Epithelial cell of proximal tubule (primary cell): ENCODE measurements around the gene GNG2. TPM values are rescaled to one million over a fixed set of nuclear protein-coding genes. Genes with fewer than 3 reads are reported as not detected.

Experiments used
- DNase-seq: peaks from one replicate; pipeline ENCODE4 v3.0.0-alpha.2; 2011; ENCODE audit warnings: low read depth
- H3K4me3 ChIP-seq: 2 replicates; pipeline ENCODE4 v1.5.1; 2011; ENCODE audit warnings: low read depth, mild to moderate bottlenecking, low read length
- total RNA-seq: library from RNA; depleted of rRNA; stranded (reverse); fragments of >200 nt; gene quantifications from 2 replicates; pipeline ENCODE4 v1.2.3, GENCODE V29; 2015
- TF ChIP-seq, protein P1 (sequence below): conservative IDR thresholded peaks from 2 replicates; pipeline ENCODE4 v1.5.1; 2012; ENCODE audit warnings: low read depth, mild to moderate bottlenecking, low read length

GNG2 gene
- total RNA-seq, 1 donor from 2014 or later, result 2.5 TPM

DNA sequence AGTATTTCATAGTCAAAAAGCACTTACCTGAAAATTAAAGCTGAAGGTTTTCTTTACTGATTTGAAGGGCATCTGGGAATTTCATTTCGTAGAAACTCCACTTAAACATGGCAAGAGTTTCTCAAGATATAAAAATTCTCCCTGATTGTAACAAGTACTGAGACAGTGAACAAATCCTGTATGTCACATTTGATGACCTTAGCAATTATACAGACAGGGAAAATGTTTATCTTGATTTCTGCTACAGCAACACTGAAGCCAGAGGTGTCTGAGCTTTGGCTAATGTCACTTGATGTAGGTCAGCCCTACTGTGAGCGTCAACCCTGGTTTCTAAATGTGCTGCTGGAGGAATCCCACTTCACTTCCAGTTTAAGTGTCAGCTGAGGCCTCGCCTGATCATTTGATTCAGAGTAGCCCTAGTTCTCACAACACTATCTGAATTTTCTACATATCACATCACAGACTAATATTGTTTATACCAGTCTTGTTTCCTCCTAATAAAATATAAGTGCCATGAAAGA lies 149.8 kb downstream of the GNG2 start:
- TF ChIP-seq, protein P1, sequence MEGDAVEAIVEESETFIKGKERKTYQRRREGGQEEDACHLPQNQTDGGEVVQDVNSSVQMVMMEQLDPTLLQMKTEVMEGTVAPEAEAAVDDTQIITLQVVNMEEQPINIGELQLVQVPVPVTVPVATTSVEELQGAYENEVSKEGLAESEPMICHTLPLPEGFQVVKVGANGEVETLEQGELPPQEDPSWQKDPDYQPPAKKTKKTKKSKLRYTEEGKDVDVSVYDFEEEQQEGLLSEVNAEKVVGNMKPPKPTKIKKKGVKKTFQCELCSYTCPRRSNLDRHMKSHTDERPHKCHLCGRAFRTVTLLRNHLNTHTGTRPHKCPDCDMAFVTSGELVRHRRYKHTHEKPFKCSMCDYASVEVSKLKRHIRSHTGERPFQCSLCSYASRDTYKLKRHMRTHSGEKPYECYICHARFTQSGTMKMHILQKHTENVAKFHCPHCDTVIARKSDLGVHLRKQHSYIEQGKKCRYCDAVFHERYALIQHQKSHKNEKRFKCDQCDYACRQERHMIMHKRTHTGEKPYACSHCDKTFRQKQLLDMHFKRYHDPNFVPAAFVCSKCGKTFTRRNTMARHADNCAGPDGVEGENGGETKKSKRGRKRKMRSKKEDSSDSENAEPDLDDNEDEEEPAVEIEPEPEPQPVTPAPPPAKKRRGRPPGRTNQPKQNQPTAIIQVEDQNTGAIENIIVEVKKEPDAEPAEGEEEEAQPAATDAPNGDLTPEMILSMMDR, result no peak
- H3K4me3 ChIP-seq, result no peak overlapping the region
- no peak for DNase-seq

DNA sequence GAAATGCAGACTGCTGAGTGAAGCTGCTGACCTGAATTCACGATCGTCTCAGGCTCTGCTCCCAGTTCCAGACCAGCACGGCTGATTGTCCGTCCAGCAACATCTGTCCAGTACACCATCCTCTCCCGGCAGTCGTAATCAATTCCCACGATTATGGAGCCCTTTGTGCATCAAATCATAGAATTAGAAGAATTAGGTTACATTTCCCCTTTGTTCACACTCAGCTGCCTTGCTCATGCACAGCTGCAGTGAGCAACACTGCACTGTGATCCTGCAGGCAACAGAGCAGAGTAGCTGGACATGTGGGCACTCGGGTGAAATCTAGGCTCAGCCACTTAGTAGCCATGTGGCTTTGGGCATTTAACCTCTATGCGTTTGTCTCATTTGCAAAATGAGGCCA lies 151.1 kb downstream of the GNG2 start:
- TF ChIP-seq, protein P1, result no peak
- no peak for DNase-seq
- H3K4me3 ChIP-seq, result no peak overlapping the region

DNA sequence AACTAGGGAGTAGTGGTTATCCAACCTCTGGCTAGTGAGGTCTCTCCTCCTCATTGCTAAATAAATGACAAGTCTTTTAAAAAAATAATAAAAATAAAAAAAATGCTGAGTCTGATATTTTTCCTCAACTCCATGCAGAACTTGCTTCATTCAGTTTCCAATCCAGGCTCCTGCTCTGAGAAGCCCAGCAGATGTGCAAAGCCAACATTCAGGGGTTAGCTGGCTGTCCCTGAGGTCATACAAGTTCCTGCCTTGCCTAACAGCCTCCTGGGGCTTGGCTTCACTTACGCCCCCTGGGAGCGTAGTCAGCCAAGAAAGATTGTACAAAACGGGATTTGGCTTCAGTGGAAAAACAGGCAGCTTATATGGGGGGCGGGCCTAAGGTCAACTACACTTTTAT lies 152.2 kb downstream of the GNG2 start:
- TF ChIP-seq, protein P1, result no peak
- DNase-seq, result no peak
- no peak overlapping the region for H3K4me3 ChIP-seq

DNA sequence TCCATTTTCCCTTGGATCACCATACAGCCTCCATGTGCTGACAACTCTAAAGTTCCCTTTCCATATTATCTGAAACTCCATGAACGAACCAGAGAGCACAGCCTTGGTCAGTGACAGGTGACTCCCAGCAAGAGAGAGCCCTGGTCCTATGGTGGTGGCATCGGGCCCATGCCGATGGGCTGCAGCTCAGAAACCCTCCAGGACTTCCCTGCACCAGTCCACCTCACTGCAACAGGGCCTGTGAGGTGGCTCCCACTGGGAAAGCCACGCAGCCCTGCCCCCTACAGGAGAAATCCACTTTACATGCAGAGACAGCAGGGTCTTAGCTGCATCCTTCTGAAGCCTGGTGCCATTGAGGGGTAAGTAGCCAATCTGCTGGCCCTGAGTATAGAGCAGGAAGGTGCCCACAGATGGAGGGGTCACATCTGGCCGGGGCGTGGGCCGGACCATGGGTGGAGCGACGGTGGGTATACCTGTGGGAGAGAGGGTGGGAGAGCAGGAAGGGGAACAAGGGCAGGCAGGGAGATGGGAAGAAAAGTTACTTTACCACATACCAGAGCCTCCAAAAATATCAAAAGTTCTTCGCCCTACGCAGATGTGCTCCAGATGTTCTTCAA lies 153.7 kb downstream of the GNG2 start:
- DNase-seq, result no peak
- H3K4me3 ChIP-seq, result no peak overlapping the region
- TF ChIP-seq, protein P1, result peak; percentile 27

DNA sequence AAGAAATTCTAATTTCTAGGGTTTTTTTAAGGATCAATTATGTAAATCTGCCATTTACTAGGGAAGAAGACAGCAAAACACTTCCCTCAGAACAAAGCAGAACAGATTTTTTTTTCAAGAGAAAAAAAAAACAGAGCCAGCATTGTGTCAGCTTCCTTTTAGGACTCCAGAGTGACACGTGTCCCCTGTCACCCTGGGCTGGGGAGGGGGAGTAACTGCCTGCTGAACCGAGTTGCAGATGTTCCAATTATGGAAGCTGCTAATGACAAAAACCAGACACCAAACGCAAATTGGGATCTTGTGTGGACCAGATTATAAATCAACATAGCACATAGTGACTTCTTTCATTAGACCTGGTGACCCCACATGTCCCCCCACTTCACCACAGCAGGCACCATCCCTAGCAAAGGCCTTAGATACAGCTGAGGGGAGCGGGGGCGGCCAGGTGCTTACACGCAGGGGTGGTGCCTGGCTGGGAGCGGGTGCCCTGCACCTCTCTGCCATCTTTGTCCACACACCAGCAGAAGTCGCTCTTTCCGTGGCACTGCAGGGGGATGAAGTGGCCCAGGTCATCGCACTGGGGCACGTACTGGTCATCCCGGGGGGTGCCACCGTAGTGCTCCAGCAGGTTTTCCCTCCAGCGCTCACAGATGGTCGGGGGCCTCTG lies 154.3 kb downstream of the GNG2 start:
- TF ChIP-seq, protein P1, result no peak
- no peak overlapping the region for H3K4me3 ChIP-seq
- DNase-seq, result no peak

DNA sequence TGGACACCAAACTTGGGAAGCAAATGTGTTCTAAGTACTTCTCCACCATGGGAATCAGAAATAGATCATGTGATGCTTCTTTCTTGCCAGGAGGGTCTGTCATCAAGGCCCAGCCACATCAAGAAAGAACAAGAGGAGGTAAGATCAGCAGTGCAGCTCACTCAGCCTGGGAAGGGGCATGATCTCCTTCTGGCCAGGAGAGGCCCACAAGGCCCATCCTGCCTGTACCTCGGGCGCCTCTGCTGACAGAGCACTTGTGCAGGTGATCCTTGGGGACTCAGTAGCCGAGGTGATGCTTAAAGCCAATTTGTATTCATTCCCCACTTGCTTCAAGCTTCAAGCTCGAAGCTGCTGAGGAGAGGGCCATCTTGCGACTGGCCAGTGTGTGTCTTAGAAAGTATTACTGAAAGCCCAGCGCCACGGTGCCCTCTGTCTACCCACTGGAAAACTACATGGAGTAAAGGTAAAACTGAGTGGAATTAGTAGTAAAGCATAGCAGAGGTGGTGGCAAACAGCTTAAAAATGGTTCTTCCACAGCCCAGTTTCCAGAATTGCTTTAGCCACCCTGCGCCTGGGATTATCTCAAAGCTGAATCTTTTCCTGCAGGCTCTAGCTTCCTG lies 155.1 kb downstream of the GNG2 start:
- no peak for DNase-seq
- TF ChIP-seq, protein P1, result peak; percentile 64
- H3K4me3 ChIP-seq, result no peak overlapping the region

DNA sequence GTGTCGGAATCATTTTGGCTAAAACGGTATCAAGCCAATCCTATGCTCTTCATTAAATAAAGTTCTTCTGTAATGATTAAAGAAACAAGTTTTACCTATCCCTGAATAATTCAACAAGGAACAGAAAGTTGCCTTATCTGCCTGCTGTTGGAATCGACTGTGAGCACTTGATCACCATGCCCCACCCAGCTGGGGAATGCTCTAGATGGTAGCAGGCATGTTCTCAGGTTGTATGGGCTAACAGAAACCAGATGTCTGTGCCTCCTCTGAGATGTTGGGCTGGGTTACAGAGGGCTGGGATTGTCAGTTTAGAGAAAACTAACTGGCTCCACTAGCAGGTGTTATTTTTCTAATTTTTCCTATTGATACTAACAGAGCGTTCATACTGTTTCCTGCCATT lies 157.8 kb downstream of the GNG2 start:
- no peak for DNase-seq

More for the DNA sequence above, 157.8 kb downstream of the GNG2 start:
- TF ChIP-seq, protein P1, result no peak
- no peak overlapping the region for H3K4me3 ChIP-seq
